ENCODE results near the gene KDM4C.

Gene KDM4C

DNA sequence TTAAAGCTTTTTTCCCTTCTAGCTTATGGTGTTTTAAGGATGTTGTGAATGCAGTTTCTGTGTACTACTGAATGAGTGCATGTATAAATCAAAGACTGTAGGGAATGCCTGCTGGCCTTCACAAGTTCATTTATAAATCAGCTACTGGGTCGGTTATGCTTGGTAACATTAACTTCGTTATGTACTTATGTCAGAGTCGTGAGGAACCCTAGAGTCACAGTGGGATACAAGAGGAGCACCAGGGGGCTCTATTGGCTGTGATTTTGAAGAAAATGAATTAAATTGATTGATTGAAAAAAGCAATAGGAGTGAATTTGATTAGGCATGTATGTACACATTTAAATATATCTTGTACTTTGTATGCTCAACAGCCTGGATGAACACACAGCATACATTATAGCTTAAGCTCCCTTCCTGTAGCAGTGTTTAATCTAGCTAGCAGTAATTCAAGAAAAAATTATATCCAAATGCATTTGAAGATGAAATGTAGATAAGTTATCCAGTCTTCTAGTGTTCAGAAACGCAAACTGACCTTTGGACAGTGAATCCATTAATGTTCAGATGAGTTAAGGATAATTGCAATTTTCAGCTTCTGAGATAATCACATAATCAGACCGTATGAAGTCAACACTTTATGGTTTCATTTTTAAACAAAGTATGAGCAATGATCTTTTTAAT lies 204.2 kb downstream of the KDM4C start:
- Histone ChIP-seq H3K9me3 (ENCODE audit: control insufficient read depth in 5 of 5, low read length in 5 of 5) (no peaks in the 10 kb centered on the region), H3K36me3 (ENCODE audit: control insufficient read depth in 5 of 5, insufficient read depth in 5 of 5, low read length in 5 of 5) (peaks cover 4 to 16% (median 6%) of the 10 kb centered on the region in 5 donors), H3K27me3 (ENCODE audit: control insufficient read depth in 5 of 5, insufficient read depth in 4 of 5, low read length in 5 of 5) (no peaks in the 10 kb centered on the region), H3K4me3 (ENCODE audit: low read depth in 1 of 5, low read length in 5 of 5) (no peak overlapping the region), H3K27ac (ENCODE audit: low read depth, low read length) (no peak overlapping the region), H3K4me1 (ENCODE audit: control insufficient read depth in 5 of 5, insufficient read depth in 5 of 5, low read length in 5 of 5) (no peaks in the 10 kb centered on the region), H3K9ac (ENCODE audit: low read length in 5 of 5) (no peak overlapping the region)

DNA sequence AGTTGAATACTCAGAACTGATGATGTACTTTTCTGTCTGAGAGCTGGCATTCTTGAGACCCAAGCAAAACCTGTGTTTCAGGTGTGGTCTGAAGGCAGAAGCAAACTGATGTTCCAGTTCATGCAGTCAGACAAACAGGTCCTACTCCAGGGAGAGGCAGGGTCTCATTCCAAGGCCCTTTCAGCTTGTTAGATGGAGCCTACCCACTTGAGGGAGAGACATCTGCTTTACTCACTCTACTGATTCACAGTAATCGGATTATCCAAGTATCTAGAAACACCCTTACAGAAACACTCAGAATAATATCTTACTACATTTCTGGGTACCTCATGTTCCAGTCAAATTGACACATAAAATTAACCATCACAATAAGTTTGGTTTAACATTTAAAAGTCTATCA lies 207.8 kb downstream of the KDM4C start:
- Histone ChIP-seq H3K27me3 (ENCODE audit: control insufficient read depth in 5 of 5, insufficient read depth in 4 of 5, low read length in 5 of 5) (no peaks in the 10 kb centered on the region), H3K36me3 (ENCODE audit: control insufficient read depth in 5 of 5, insufficient read depth in 5 of 5, low read length in 5 of 5) (peaks cover under 1 to 12% (median 3%) of the 10 kb centered on the region in 5 donors), H3K4me3 (ENCODE audit: low read depth in 1 of 5, low read length in 5 of 5) (no peak overlapping the region), H3K27ac (ENCODE audit: low read depth, low read length) (no peak overlapping the region), H3K4me1 (ENCODE audit: control insufficient read depth in 5 of 5, insufficient read depth in 5 of 5, low read length in 5 of 5) (no peaks in the 10 kb centered on the region), H3K9me3 (ENCODE audit: control insufficient read depth in 5 of 5, low read length in 5 of 5) (no peaks in the 10 kb centered on the region), H3K9ac (ENCODE audit: low read length in 5 of 5) (no peak overlapping the region)

DNA sequence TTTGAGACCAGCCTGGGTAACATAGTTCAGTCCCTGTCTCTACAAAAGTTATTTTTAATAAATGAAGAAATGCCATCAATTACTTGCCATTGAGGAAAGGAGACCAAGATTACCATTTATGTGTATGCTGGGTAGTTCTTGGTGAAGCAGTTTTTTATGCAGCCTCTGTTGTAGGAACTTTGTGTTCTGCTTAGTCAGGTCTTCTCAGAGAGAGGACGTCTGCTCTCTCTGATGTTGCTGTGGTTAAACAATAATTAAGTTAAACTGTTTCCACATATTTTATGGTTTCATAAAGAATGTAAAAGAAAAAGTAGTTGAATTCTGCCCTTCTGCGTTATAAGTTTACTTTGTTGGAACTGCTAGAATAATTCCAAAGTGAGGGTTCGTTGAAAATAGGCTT lies 210.5 kb downstream of the KDM4C start:
- H3K27ac ChIP-seq (ENCODE audit: low read depth, low read length): no peak overlapping the region
- H3K27me3 ChIP-seq (ENCODE audit: control insufficient read depth in 5 of 5, insufficient read depth in 4 of 5, low read length in 5 of 5): no peaks in the 10 kb centered on the region
- no peak overlapping the region for H3K9ac ChIP-seq (ENCODE audit: low read length in 5 of 5)
- no peak overlapping the region for H3K4me3 ChIP-seq (ENCODE audit: low read depth in 1 of 5, low read length in 5 of 5)
- no peaks in the 10 kb centered on the region for H3K36me3 ChIP-seq (ENCODE audit: control insufficient read depth in 5 of 5, insufficient read depth in 5 of 5, low read length in 5 of 5)
- no peaks in the 10 kb centered on the region for H3K4me1 ChIP-seq (ENCODE audit: control insufficient read depth in 5 of 5, insufficient read depth in 5 of 5, low read length in 5 of 5)
- H3K9me3 ChIP-seq (ENCODE audit: control insufficient read depth in 5 of 5, low read length in 5 of 5): no peaks in the 10 kb centered on the region

DNA sequence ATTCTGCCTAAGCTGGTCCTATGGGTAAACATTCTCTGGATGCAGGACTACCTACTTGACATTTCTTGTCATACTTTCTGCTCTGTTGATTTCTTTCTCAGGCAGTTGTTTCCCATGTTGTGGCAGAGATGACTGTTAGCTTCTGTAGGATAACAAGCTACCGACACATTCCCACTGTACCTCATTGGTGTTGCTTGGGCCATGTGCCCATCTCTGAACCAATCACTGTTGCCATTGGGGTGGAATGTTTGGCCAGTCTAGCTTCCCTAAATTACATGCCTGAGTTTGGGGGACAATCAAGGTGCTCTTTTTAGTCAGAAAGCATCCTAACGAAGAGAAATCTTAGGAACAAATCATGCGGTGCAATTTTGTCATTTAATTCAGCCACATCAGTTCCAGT lies 212.0 kb downstream of the KDM4C start:
- H3K9me3 ChIP-seq (ENCODE audit: control insufficient read depth in 5 of 5, low read length in 5 of 5): no peaks in the 10 kb centered on the region
- peaks cover 0 to 6% (median 0%) of the 10 kb centered on the region in 5 donors for H3K36me3 ChIP-seq (ENCODE audit: control insufficient read depth in 5 of 5, insufficient read depth in 5 of 5, low read length in 5 of 5)
- no peaks in the 10 kb centered on the region for H3K4me1 ChIP-seq (ENCODE audit: control insufficient read depth in 5 of 5, insufficient read depth in 5 of 5, low read length in 5 of 5)
- H3K4me3 ChIP-seq (ENCODE audit: low read depth in 1 of 5, low read length in 5 of 5): no peak overlapping the region
- H3K27me3 ChIP-seq (ENCODE audit: control insufficient read depth in 5 of 5, insufficient read depth in 4 of 5, low read length in 5 of 5): no peaks in the 10 kb centered on the region
- H3K27ac ChIP-seq (ENCODE audit: low read depth, low read length): no peak overlapping the region
- H3K9ac ChIP-seq (ENCODE audit: low read length in 5 of 5): no peak overlapping the region

DNA sequence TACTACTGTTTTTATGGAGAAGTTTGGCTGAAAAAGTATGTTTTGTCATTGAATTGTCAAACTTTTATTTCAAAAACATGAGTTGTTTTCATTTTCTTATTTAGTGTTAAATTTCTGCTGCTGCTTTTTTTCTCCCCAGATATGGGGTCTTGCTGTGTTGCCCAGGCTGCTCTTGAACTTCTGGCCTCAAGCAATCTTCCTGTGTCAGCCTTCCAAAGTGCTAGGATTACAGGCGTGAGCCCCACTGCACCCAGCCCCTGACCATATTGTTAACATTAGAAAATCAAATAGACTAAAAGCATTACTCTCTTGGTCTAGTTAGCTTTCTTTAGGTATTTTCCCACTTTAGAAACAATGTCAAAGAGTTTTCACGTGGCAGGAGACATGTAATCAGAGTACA lies 215.3 kb downstream of the KDM4C start:
- Histone ChIP-seq H3K9me3 (ENCODE audit: control insufficient read depth in 5 of 5, low read length in 5 of 5) (no peaks in the 10 kb centered on the region), H3K9ac (ENCODE audit: low read length in 5 of 5) (no peak overlapping the region), H3K27ac (ENCODE audit: low read depth, low read length) (no peak overlapping the region), H3K36me3 (ENCODE audit: control insufficient read depth in 5 of 5, insufficient read depth in 5 of 5, low read length in 5 of 5) (peaks cover 0 to 6% (median 2%) of the 10 kb centered on the region in 5 donors), H3K4me3 (ENCODE audit: low read depth in 1 of 5, low read length in 5 of 5) (no peak overlapping the region), H3K27me3 (ENCODE audit: control insufficient read depth in 5 of 5, insufficient read depth in 4 of 5, low read length in 5 of 5) (no peaks in the 10 kb centered on the region), H3K4me1 (ENCODE audit: control insufficient read depth in 5 of 5, insufficient read depth in 5 of 5, low read length in 5 of 5) (no peaks in the 10 kb centered on the region)

DNA sequence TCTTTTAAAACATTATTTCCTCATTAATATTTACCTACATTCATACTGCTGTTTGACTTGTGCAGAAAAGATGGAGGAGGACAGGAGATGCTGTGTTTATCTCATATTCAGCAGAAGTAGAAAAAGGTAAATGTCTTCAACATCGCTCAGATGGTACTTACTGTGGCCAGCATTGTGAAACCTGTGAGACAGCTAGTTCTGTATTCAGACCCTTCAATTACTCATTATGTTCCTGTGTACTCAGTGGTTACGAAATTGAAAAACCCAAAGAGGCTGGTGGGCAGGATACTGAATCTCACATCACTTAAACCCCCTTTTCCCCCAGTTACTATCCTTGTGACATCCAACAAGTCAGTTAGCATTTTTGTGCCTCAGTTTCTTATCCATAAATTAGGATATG lies 216.0 kb downstream of the KDM4C start:
- no peak overlapping the region for H3K27ac ChIP-seq (ENCODE audit: low read depth, low read length)
- H3K4me3 ChIP-seq (ENCODE audit: low read depth in 1 of 5, low read length in 5 of 5): no peak overlapping the region
- H3K9me3 ChIP-seq (ENCODE audit: control insufficient read depth in 5 of 5, low read length in 5 of 5): no peaks in the 10 kb centered on the region
- H3K27me3 ChIP-seq (ENCODE audit: control insufficient read depth in 5 of 5, insufficient read depth in 4 of 5, low read length in 5 of 5): no peaks in the 10 kb centered on the region
- H3K9ac ChIP-seq (ENCODE audit: low read length in 5 of 5): no peak overlapping the region
- no peaks in the 10 kb centered on the region for H3K4me1 ChIP-seq (ENCODE audit: control insufficient read depth in 5 of 5, insufficient read depth in 5 of 5, low read length in 5 of 5)
- H3K36me3 ChIP-seq (ENCODE audit: control insufficient read depth in 5 of 5, insufficient read depth in 5 of 5, low read length in 5 of 5): peaks cover 0 to 6% (median 2%) of the 10 kb centered on the region in 5 donors

DNA sequence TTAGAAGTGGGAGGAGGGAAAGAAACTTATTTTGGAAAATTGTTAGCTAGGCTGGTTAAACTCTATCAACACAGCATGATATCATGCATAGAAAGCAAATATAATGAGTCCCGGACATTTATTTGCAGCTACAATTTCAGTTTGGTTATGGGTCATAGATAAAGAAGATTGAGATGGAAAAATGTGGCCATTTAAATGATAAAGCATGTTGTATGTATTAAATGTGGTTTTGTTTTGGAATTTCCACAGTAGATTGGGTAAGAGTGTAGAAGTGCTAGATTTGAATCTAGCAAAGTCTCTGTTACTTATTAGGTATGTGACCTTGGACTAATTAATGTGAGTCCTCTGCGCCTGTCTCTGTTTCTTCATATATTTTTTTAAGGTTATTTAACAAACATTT lies 217.4 kb downstream of the KDM4C start:
- H3K9me3 ChIP-seq (ENCODE audit: control insufficient read depth in 5 of 5, low read length in 5 of 5): no peaks in the 10 kb centered on the region
- H3K27me3 ChIP-seq (ENCODE audit: control insufficient read depth in 5 of 5, insufficient read depth in 4 of 5, low read length in 5 of 5): no peaks in the 10 kb centered on the region
- H3K36me3 ChIP-seq (ENCODE audit: control insufficient read depth in 5 of 5, insufficient read depth in 5 of 5, low read length in 5 of 5): peaks cover 0 to 6% (median 2%) of the 10 kb centered on the region in 5 donors
- H3K4me3 ChIP-seq (ENCODE audit: low read depth in 1 of 5, low read length in 5 of 5): no peak overlapping the region
- no peaks in the 10 kb centered on the region for H3K4me1 ChIP-seq (ENCODE audit: control insufficient read depth in 5 of 5, insufficient read depth in 5 of 5, low read length in 5 of 5)
- H3K9ac ChIP-seq (ENCODE audit: low read length in 5 of 5): no peak overlapping the region
- no peak overlapping the region for H3K27ac ChIP-seq (ENCODE audit: low read depth, low read length)

DNA sequence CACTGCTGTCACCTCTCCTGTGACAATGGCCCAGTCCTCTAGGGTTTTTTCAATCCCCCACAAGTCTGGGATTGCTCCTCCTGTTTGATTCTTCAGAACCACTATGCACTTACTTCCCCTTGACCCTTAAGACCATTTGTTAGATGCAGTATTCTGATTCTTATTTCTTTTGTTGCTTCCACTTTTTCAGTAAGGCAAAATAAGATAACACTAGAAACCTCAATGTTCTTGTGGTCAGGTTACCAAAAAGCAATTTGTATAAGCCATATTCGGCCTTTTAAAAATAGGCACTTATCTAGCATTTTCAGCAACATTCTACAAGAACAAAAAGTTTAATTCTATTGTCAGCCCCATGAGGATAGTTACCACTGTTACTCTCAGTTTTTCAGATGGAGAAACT lies 220.0 kb downstream of the KDM4C start:
- Histone ChIP-seq H3K9ac (ENCODE audit: low read length in 5 of 5) (no peak overlapping the region), H3K27me3 (ENCODE audit: control insufficient read depth in 5 of 5, insufficient read depth in 4 of 5, low read length in 5 of 5) (no peaks in the 10 kb centered on the region), H3K4me3 (ENCODE audit: low read depth in 1 of 5, low read length in 5 of 5) (no peak overlapping the region), H3K4me1 (ENCODE audit: control insufficient read depth in 5 of 5, insufficient read depth in 5 of 5, low read length in 5 of 5) (no peaks in the 10 kb centered on the region), H3K9me3 (ENCODE audit: control insufficient read depth in 5 of 5, low read length in 5 of 5) (no peaks in the 10 kb centered on the region), H3K36me3 (ENCODE audit: control insufficient read depth in 5 of 5, insufficient read depth in 5 of 5, low read length in 5 of 5) (peaks cover under 1 to 19% (median 7%) of the 10 kb centered on the region in 5 donors), H3K27ac (ENCODE audit: low read depth, low read length) (no peak overlapping the region)

DNA sequence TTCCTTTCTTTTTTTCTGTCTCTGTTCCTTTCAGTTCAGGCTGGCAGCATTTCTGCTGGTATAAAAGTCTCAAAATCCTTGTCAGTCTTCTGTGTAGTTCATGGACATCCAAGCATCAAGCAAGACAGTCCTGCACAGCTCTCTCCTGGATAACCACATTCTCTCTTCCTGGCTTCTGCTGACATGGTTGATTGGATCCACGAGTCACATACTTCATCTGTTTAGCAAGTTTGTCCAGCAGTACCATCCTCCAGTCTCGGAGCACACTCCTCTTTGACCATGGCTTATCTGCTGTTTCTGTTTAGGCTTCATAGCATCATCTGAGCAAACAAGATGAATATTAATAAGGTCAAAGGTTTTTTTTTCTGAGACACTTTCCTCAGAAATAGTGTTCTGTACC lies 220.8 kb downstream of the KDM4C start:
- Histone ChIP-seq H3K4me3 (ENCODE audit: low read depth in 1 of 5, low read length in 5 of 5) (no peak overlapping the region), H3K27ac (ENCODE audit: low read depth, low read length) (no peak overlapping the region), H3K9me3 (ENCODE audit: control insufficient read depth in 5 of 5, low read length in 5 of 5) (no peaks in the 10 kb centered on the region), H3K9ac (ENCODE audit: low read length in 5 of 5) (no peak overlapping the region), H3K36me3 (ENCODE audit: control insufficient read depth in 5 of 5, insufficient read depth in 5 of 5, low read length in 5 of 5) (peaks cover 5 to 22% (median 11%) of the 10 kb centered on the region in 5 donors), H3K27me3 (ENCODE audit: control insufficient read depth in 5 of 5, insufficient read depth in 4 of 5, low read length in 5 of 5) (no peaks in the 10 kb centered on the region), H3K4me1 (ENCODE audit: control insufficient read depth in 5 of 5, insufficient read depth in 5 of 5, low read length in 5 of 5) (no peaks in the 10 kb centered on the region)

DNA sequence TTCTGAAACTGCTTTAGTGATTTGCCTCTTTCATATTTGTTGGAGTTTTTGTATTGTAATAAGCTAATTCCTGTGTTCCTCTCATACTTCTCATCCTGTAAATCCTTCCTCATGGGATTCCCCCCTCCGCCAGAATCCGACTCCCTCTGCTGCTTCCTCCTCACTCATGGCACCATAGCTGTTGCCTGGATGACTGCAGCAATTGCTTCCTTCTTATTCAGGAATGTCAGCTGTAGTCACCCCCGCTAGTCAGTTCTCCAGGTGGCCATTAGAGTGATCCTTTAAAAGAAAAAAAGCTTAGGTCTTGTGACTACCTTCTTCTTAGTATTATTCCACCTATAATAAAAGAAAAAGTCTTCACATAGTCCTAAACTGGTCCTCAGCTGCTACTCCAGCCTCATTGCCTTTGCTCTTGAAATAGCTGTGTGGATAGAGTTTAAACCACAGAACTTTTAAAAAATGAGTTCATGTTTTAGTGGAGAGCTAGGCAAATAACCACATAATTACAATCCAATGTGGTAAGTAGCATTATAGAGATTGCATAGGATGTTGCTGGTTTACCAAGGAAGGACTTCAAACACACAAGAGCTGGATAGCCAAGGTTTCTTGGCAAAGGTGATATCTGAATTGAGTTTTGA lies 227.3 kb downstream of the KDM4C start:
- H3K9me3 ChIP-seq (ENCODE audit: control insufficient read depth in 5 of 5, low read length in 5 of 5): no peaks in the 10 kb centered on the region
- peaks cover 28 to 70% (median 46%) of the 10 kb centered on the region in 5 donors for H3K36me3 ChIP-seq (ENCODE audit: control insufficient read depth in 5 of 5, insufficient read depth in 5 of 5, low read length in 5 of 5)
- H3K27ac ChIP-seq (ENCODE audit: low read depth, low read length): no peak overlapping the region
- H3K27me3 ChIP-seq (ENCODE audit: control insufficient read depth in 5 of 5, insufficient read depth in 4 of 5, low read length in 5 of 5): no peaks in the 10 kb centered on the region
- H3K4me1 ChIP-seq (ENCODE audit: control insufficient read depth in 5 of 5, insufficient read depth in 5 of 5, low read length in 5 of 5): no peaks in the 10 kb centered on the region
- H3K4me3 ChIP-seq (ENCODE audit: low read depth in 1 of 5, low read length in 5 of 5): no peak overlapping the region
- H3K9ac ChIP-seq (ENCODE audit: low read length in 5 of 5): no peak overlapping the region
